SJSA1 (cell line): ENCODE measurements around the gene JUP. TPM values are rescaled to one million over a fixed set of nuclear protein-coding genes. Genes with fewer than 3 reads are reported as not detected.

Experiments
- DNase-seq, 2 experiments: peaks; one replicate each; pipeline ENCODE4 v3.0.0-alpha.2; 2015 to 2020; ENCODE audit warnings: low spot score in 2 of 2, low read depth in 1 of 2
- H3K27ac ChIP-seq: fragments of 250-450 bp; sonication (Bioruptor Pico); 2 replicates; pipeline ENCODE4 v1.5.1; 2020; ENCODE audit warnings: mild to moderate bottlenecking, moderate library complexity
- H3K27me3 ChIP-seq: fragments of 250-450 bp; sonication (Bioruptor Pico); replicated peaks from 2 replicates; pipeline ENCODE4 v1.5.1; 2020; ENCODE audit warnings: mild to moderate bottlenecking, moderate library complexity
- H3K36me3 ChIP-seq: fragments of 250-450 bp; sonication (Bioruptor Pico); 2 replicates; pipeline ENCODE4 v1.5.1; 2020; ENCODE audit warnings: mild to moderate bottlenecking
- H3K4me1 ChIP-seq: fragments of 250-450 bp; sonication (Bioruptor Pico); replicated peaks from 2 replicates; pipeline ENCODE4 v1.6.1; 2021; ENCODE audit warnings: mild to moderate bottlenecking
- H3K4me3 ChIP-seq: fragments of 250-450 bp; sonication (Bioruptor Pico); 2 replicates; pipeline ENCODE4 v1.5.1; 2020; ENCODE audit warnings: mild to moderate bottlenecking
- H3K9me3 ChIP-seq: fragments of 250-450 bp; sonication (Bioruptor Pico); replicated peaks from 2 replicates; pipeline ENCODE4 v1.5.1; 2020; ENCODE audit warnings: mild to moderate bottlenecking
- total RNA-seq: library from RNA; depleted of rRNA; stranded (reverse); fragments of >200 nt; shearing (Covaris generic); gene quantifications from 2 replicates; pipeline ENCODE4 v1.2.3, GENCODE V29; 2014

Gene JUP
- total RNA-seq, 1 experiment from 2014 or later = 2.2 TPM

DNA sequence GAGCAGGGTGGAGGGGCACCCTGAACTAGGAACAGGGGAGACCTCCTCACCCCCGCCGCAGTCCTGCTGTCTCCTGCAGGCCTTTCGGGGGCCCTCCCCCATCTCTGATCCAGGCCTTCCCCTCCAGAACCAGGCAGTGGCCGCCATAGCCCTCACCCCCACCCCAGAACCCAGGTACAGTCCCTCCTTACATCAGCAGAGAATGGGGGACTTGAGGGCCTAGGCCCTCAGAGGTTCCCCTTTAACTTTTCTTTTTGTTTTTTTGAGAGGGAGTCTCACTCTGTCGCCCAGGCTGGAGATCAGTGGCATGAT is 47.8 kb downstream of the JUP start:
- DNase-seq = no peak
- H3K4me1 ChIP-seq = peaks cover 11% of the 10 kb centered on the region
- H3K27ac ChIP-seq = no peak overlapping the region
- H3K4me3 ChIP-seq = no peak overlapping the region
- H3K9me3 ChIP-seq = no peaks in the 10 kb centered on the region
- H3K36me3 ChIP-seq = no peaks in the 10 kb centered on the region
- H3K27me3 ChIP-seq = peaks cover 37% of the 10 kb centered on the region

DNA sequence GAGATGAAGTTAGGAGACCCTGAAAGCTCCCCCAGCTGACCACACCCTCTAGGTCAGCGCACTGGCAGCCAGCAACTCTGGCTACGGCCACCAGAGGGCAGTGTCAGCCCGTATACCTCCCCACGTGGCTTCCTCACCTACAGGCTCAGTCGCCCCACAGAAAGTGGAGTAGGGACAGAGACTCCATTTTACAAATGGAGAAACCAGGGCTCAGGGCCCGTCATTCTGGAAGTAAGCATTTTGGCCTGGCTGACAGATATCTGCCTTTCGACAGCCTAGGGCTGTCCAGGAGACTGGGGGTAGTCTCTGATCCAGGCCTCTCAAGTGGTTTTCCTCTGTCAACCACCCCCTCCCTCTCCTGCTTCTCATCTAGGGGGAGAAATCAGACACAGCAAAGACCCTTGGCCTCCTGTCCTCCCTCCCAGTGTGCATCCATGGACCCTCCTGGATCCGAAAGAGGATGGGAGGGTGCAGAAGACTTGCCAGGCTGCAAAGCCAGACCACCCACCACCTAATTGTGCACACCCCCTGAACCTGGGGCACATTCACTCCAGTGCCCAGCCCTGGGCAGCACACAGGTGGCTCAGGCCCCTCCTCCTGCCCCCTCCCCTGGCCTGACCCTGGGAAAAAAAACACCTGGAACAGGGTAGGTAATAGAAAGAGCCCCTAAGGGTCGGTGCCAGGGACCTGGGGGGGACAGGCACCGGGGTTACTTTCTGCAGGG is 48.3 kb downstream of the JUP start:
- H3K36me3 ChIP-seq = no peaks in the 10 kb centered on the region
- peaks cover 40% of the 10 kb centered on the region for H3K27me3 ChIP-seq
- peaks cover 11% of the 10 kb centered on the region for H3K4me1 ChIP-seq
- peak; percentile 75 to 81 for DNase-seq
- H3K4me3 ChIP-seq = no peak overlapping the region
- no peaks in the 10 kb centered on the region for H3K9me3 ChIP-seq
- no peak overlapping the region for H3K27ac ChIP-seq

DNA sequence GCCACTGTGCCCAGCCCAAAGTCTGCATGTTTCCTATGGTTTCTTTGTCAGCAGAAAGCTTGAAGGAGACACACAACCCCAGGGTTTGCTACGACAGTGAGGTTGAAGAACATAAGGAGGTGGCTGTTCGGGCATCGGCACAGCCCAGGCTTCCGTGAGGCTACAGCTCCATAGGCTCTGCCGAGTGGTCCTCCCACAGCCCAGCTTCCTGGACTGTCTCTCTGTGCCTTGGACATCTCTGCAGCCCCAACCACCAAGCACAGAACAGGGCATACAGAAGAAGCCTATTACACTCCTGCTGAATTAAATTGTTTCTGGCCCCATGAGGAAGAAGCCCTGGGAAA is 48.9 kb downstream of the JUP start:
- Histone ChIP-seq H3K4me1 (peaks cover 11% of the 10 kb centered on the region), H3K36me3 (no peaks in the 10 kb centered on the region), H3K27ac (no peak overlapping the region), H3K9me3 (no peaks in the 10 kb centered on the region), H3K27me3 (peaks cover 44% of the 10 kb centered on the region), H3K4me3 (no peak overlapping the region)
- no peak for DNase-seq

DNA sequence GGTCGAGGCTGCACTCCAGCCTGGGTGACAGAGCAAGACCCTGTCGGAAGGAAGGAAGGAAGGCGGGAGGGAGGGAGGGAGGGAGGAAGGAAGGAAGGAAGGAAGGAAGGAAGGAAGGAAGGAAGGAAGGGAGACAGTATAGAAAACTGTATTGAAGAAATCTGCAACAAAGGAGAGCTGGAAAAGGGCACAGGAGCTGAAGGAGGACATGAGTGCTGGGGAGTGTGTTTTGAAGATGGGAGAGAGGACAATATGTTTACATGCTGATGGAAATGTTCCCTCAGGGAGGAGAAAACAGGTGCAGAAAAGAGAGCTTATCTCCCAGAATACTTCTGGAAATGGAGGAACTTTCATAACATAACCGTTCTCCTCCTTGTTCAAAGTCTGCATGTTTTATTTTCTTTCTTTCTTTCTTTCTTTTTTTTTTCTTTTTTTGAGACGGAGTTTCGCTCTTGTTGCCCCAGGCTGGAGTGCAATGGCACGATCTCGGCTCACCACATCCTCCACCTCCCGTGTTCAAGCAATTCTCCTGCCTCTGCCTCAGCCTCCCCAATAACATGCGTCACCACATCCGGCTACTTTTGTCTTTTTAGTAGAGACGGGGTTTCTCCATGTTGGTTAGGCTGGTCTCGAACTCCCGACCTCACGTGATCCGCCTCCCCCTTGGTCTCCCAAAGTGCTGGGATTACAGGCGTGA is 49.4 kb downstream of the JUP start:
- peaks cover 11% of the 10 kb centered on the region for H3K4me1 ChIP-seq

DNA sequence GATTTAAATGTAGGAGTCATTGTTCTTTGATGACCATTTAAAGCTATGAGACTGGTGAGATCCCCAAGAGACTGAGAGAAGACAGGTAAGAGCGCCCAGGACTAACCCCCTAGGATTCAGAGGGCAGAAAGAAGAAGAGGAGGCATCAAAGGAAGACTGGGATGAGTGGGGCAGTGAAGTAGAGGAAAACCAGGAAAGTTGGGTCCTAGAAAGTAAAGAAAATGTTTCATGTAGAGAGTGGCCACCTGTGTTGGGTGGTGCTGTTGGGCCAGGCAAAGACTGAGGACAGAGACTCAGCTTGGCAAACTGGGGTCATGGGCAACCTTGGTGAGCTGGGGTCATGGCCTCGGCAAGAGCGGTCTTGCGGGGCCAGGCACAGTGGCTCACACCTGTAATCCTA is 50.8 kb downstream of the JUP start:
- no peak for DNase-seq
- H3K27ac ChIP-seq = no peak overlapping the region
- no peak overlapping the region for H3K4me3 ChIP-seq
- H3K9me3 ChIP-seq = no peaks in the 10 kb centered on the region
- peaks cover 61% of the 10 kb centered on the region for H3K27me3 ChIP-seq
- no peaks in the 10 kb centered on the region for H3K36me3 ChIP-seq
- peaks cover 11% of the 10 kb centered on the region for H3K4me1 ChIP-seq

More for the DNA sequence above, 49.4 kb downstream of the JUP start:
- H3K27me3 ChIP-seq = peaks cover 49% of the 10 kb centered on the region
- no peaks in the 10 kb centered on the region for H3K36me3 ChIP-seq
- no peak overlapping the region for H3K4me3 ChIP-seq
- no peak overlapping the region for H3K27ac ChIP-seq
- DNase-seq = no peak
- no peaks in the 10 kb centered on the region for H3K9me3 ChIP-seq

DNA sequence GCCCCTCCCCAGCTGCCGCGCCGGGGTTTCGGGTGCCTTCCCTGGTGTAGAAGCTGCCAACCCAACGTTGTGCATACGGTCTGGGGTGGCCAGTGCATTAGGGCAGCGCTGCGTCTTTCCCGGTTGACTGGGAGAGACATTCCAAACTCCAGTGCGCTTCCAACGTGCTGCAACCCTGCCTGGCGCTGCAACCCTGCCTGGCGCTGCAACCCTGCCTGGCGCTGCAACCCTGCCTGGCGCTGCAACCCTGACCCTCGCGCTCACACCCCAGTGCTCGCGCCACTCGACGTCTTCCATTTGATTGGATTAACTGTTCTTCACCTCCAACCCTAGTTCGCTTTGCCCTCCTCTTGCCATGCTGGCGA is 51.6 kb downstream of the JUP start:
- no peaks in the 10 kb centered on the region for H3K9me3 ChIP-seq
- no peak overlapping the region for H3K4me3 ChIP-seq
- DNase-seq = no peak
- peaks cover 68% of the 10 kb centered on the region for H3K27me3 ChIP-seq
- no peak overlapping the region for H3K27ac ChIP-seq
- H3K36me3 ChIP-seq = no peaks in the 10 kb centered on the region
- H3K4me1 ChIP-seq = peaks cover 11% of the 10 kb centered on the region

DNA sequence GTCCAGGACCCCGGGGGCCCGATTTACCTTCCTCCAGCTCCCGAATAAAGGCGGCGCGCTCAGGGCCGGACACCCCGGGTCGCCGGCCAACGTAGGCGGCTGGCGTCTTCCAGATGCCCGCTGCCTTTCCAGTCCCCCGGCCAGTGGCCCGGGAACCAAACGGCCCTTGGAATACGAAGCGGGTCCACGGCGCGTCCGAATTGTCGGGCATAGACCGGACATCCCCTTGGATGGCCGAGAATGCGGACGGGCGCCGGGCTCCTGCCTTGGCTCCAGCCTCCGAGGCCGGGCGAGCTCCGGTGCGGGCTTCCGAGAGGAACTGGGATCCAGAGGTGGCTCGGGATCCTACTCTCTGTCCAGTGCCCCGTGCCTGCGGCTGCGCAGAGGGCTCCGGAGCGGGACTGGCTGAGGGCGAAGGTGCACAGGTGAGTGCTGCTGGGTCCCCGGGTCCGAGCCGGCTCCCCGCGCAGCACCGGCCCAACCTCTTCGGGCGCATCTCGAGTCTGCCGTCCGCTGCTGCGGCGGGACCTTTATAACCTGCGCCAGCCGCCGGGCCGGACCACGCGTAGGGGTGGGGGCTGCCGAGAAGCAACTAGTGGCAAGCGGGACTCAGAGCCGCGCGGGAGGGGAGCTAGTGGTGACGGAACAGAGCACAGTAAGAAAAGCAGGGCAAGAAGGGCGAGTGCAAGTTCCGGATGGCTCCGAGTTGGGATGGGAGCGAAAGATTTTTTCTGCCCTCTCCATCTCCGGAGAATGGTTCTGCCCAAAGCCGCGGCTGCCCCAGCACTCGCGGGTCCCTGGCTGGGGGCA is 52.2 kb downstream of the JUP start, which contains the start of gene HAP1:
Gene HAP1 (minus strand): TSS at position 505 of the 810 bp plus-strand sequence. CDS start 9 bp downstream, at position 496.
- no peak within 1 kb of the TSS for H3K27ac ChIP-seq
- peaks cover 68% of the 10 kb centered on the region for H3K27me3 ChIP-seq
- no peaks in the 10 kb centered on the region for H3K36me3 ChIP-seq
- H3K4me3 ChIP-seq = no peak within 1 kb of the TSS
- DNase-seq = no peak
- H3K9me3 ChIP-seq = no peaks in the 10 kb centered on the region
- peaks cover 11% of the 10 kb centered on the region for H3K4me1 ChIP-seq

DNA sequence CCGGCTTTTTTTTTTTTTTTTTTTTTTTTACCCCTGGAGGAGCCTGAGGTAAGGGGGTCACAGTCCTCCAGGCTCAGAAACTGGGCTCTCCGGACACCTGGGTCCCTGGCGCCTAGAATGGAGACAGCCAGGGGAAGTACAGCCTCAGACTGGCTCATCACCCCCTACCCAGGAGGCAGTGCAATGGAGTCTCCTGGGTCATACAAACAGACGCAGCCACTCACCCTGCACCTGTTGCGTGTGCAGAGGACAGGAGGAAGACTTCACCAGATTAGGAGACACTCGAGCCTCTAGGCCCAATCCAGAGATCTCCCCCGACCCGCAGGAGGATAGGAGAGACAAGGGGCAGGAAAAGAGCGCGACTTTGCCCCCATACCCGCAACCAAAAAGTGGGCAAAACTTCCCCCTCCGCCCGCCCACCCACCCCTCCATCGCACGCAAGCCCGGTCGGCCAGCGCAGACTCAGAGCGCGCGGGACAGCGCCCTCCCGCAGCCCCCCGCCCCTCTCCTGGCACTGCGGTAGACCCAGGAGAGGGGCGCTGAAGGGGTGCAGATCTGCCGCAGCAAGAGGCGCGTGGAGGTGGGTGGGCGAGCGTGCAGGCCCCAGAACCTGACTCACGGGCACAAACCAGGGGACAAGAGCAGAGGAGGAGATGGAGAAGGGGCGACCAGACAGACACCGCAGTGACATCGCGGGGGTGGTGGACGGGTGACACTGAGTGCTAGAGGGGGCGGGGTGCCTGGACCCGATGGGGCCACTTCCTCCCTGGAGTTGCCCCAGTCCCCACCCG is 53.0 kb downstream of the JUP start:
- Histone ChIP-seq H3K36me3 (no peaks in the 10 kb centered on the region), H3K4me1 (peaks cover 11% of the 10 kb centered on the region), H3K27me3 (peaks cover 68% of the 10 kb centered on the region), H3K9me3 (no peaks in the 10 kb centered on the region), H3K27ac (no peak overlapping the region), H3K4me3 (no peak overlapping the region)
- DNase-seq = no peak

DNA sequence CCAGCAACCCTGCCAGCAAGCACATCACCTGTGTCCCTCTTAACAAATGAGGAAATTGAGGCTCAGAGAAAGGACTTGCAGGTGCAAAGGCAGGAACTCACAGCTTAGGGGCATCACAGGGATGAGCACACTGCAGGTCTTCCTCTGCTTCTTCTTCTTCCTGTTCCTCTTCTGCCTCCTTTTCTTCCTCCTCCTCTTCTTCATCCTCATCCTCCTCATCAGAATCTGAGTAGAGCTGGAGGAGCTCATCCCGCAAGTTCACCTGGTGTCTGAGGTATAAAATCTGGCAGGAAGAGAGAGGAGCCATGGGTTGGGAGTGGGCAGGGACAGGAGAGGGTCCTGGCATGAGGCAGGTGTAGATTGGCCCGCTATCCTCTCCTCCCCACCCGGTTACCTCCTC is 54.7 kb downstream of the JUP start:
- Histone ChIP-seq H3K4me3 (no peak overlapping the region), H3K36me3 (no peaks in the 10 kb centered on the region), H3K27ac (no peak overlapping the region), H3K9me3 (no peaks in the 10 kb centered on the region), H3K4me1 (peaks cover 8% of the 10 kb centered on the region), H3K27me3 (peaks cover 58% of the 10 kb centered on the region)
- DNase-seq = no peak

DNA sequence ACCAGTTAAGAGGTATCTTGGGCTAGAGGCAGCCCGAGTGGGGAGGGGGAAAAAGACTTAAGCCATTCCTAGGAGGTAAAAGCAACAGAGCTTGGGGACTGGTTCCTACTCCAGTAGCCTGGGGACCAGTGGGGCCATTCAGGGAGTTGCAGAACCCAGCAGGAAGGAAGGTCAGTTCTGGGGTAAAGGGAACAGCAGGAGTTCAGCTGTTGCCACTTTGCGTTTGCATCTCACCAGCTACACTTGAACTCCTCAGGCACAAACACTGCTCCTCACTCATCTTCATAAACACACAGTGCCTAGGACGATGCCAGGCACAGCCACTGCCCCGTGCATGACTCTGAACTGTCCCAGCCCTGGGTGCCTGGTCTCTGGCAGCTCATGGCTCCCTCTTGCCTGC is 56.0 kb downstream of the JUP start:
- peaks cover 48% of the 10 kb centered on the region for H3K27me3 ChIP-seq

DNA sequence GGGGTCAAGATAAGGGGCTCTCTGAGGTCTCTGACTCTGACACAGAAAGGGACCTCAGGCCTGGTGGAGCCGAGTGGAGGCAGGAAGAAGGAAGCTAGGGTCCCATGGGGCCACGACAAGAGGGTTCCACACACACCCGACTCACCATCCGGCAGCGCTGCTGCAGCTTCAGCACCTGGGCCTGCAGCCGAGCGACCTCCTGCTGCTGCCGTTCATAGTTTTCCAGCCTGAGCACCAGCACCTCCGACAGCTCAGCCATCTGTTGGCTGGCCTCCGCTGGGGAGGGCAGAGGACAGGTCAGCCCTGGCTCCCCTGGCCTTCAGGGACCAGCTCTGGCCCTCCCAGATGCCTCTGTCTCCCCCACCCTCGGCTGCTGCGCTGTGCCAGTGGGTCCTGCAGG is 58.5 kb downstream of the JUP start:
- peaks cover 25% of the 10 kb centered on the region for H3K27me3 ChIP-seq
- H3K4me1 ChIP-seq = no peaks in the 10 kb centered on the region
- no peaks in the 10 kb centered on the region for H3K9me3 ChIP-seq
- no peak overlapping the region for H3K27ac ChIP-seq
- no peak for DNase-seq
- no peaks in the 10 kb centered on the region for H3K36me3 ChIP-seq
- no peak overlapping the region for H3K4me3 ChIP-seq

More for the DNA sequence above, 56.0 kb downstream of the JUP start:
- Histone ChIP-seq H3K27ac (no peak overlapping the region), H3K4me1 (peaks cover 8% of the 10 kb centered on the region), H3K36me3 (no peaks in the 10 kb centered on the region), H3K9me3 (no peaks in the 10 kb centered on the region), H3K4me3 (no peak overlapping the region)
- no peak for DNase-seq

DNA sequence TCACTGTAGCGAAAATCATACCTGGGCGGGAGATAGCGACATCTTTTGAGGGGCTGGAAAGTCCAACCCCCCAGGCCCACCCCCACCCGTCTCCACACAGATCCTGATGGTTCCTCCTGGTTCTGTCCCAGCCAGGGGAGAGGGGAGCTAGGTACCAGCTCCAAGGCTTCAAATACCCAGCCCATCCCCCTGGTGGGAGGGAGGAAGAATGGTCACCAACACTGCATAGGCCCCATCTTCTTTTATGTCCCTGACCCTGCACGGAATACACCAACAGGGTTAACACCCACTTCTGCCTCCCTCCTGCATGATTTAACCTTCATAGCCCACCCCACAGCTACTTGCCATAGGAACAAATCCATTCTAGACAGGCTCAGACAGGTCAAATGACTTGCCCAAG is 61.4 kb downstream of the JUP start:
- Histone ChIP-seq H3K4me1 (no peaks in the 10 kb centered on the region), H3K27ac (no peak overlapping the region), H3K4me3 (no peak overlapping the region), H3K27me3 (peaks cover under 1% of the 10 kb centered on the region; the same call in 1 of the 2 replicates), H3K9me3 (no peaks in the 10 kb centered on the region), H3K36me3 (no peaks in the 10 kb centered on the region)
- no peak for DNase-seq

DNA sequence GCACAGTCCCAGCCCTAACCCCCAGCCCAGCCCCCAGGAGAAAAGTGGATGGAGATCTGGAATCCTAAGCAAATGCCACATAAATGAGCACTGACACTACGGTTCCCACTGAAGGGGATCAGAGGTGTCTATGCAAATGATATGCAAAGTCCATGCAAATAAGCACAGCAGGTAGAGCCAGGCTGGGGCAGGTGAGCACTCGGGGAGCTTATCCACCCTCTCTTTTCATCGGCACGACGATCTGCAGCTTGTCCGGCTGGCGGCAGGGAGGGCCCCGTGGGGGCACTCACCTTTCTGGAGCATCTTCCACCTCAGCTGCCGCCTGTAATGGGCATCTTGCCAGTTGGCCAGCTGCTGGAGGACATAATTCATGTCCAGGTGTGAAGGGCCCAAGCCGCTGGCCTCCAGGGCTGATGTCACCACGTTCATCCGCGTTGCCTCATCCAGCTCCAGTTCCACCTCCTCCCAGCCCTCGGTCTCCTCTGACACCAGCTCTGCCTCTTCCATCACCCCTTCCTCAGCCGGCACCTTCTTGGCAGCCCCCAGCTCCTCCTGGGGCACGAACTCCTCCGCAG is 61.9 kb downstream of the JUP start:
- Histone ChIP-seq H3K9me3 (no peaks in the 10 kb centered on the region), H3K4me3 (no peak overlapping the region), H3K27ac (no peak overlapping the region), H3K27me3 (no peaks in the 10 kb centered on the region), H3K4me1 (no peaks in the 10 kb centered on the region), H3K36me3 (no peaks in the 10 kb centered on the region)
- no peak for DNase-seq
